Esophagus squamous epithelium (tissue), 5 donors: Measurements from ENCODE around the gene UVRAG. TPM values are rescaled to one million over a fixed set of nuclear protein-coding genes. Genes with fewer than 3 reads are reported as not detected.

ENCODE experiments used
- DNase-seq: peaks from one replicate; lab custom pipeline; 2025; lab: John Stamatoyannopoulos, UW
- H3K27ac ChIP-seq, 4 donors: fragments of 200-600 bp; sonication (generic); one replicate each; pipeline ENCODE4 v1.5.1; 2016 to 2019; ENCODE audit warnings: mild to moderate bottlenecking in 1 of 4
- H3K27me3 ChIP-seq, 4 donors: fragments of 200-600 bp; sonication (generic); 1 replicate in 3 of 4; 2 replicates in 1 of 4; pipeline versions ENCODE4 v1.5.1 to v1.6.0; 2017 to 2021; ENCODE audit warnings: antibody characterized with exemption in 1 of 4
- H3K36me3 ChIP-seq, 3 donors: fragments of 200-600 bp; sonication (generic); one replicate each; pipeline ENCODE4 v1.5.1; 2016 to 2019
- H3K4me1 ChIP-seq, 3 donors: fragments of 200-600 bp; sonication (generic); one replicate each; pipeline ENCODE4 v1.5.1; 2017 to 2019
- H3K4me3 ChIP-seq, 4 donors: fragments of 200-600 bp; sonication (generic); 1 replicate in 3 of 4; 2 replicates in 1 of 4; pipeline ENCODE4 v1.5.1; 2016 to 2019; ENCODE audit warnings: mild to moderate bottlenecking in 2 of 4, moderate library complexity in 1 of 4
- H3K9me3 ChIP-seq, 3 donors: fragments of 200-600 bp; sonication (generic); one replicate each; pipeline ENCODE4 v1.5.1; 2016 to 2019
- POLR2A ChIP-seq, 4 donors: fragments of 450-650 bp; IDR thresholded peaks; one replicate each; pipeline ENCODE4 v1.6.1; 2017; ENCODE audit warnings: antibody characterized with exemption in 4 of 4, mild to moderate bottlenecking in 4 of 4, moderate library complexity in 3 of 4
- WGBS, 2 donors: methylation state at CpG; one replicate each; pipeline ENCODE4 v1.1.5; 2018; 5-methylcytosine and 5-hydroxymethylcytosine counted together
- intact Hi-C: fragments of 100-400 bp; cut with DNase I; formaldehyde crosslinking; loops from one replicate; pipeline ENCODE4 v1.15.0; 2022
- total RNA-seq, 4 donors: library from RNA; depleted of rRNA; stranded (reverse); fragments of >200 nt; gene quantifications; one replicate each; pipeline ENCODE4 v1.1.0, GENCODE V29; 2016
- TF ChIP-seq, protein P1 (sequence below), 6 experiments: fragments of 450-650 bp in 4 of 6; fragments of 200-600 bp in 2 of 6; sonication (generic) in 2 of 6; IDR thresholded peaks; one replicate each; pipeline ENCODE4 v1.5.1; 2016 to 2019; ENCODE audit warnings: antibody characterized with exemption in 6 of 6, mild to moderate bottlenecking in 4 of 6, moderate library complexity in 4 of 6
- donor health status: DM: yes; HTN: yes; CAD: no.

UVRAG gene
- total RNA-seq, 4 donors from 2014 or later: 3.5 to 15.4 (median 8.5) TPM

DNA sequence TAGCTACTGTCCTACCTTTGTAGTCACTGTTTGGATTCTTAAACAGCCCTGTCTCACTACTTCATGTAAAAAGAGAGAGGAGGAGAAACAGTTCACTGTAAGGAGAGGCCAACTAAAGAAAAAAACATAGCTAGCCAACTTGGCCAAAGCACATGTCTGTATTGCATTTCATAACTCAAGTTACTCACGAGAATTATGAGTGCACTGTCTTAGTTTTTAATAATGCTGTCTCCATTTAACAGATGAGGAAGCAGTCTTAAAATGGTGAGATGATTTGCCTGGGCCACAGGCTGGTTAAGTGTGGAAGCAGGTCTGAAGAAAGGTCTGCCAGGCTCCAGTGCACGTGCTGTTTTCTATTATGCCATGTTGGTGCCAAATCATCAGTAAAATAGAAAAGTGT is 104.5 kb downstream of the UVRAG start:
- intact Hi-C loops: no loop called here
- 28 to 40% methylated on average over 2 of the region's 2 CpGs for WGBS, 2 donors
- TF ChIP-seq POLR2A (IDR thresholded peaks at IDR 0.05): no peak
- TF ChIP-seq, protein P1, sequence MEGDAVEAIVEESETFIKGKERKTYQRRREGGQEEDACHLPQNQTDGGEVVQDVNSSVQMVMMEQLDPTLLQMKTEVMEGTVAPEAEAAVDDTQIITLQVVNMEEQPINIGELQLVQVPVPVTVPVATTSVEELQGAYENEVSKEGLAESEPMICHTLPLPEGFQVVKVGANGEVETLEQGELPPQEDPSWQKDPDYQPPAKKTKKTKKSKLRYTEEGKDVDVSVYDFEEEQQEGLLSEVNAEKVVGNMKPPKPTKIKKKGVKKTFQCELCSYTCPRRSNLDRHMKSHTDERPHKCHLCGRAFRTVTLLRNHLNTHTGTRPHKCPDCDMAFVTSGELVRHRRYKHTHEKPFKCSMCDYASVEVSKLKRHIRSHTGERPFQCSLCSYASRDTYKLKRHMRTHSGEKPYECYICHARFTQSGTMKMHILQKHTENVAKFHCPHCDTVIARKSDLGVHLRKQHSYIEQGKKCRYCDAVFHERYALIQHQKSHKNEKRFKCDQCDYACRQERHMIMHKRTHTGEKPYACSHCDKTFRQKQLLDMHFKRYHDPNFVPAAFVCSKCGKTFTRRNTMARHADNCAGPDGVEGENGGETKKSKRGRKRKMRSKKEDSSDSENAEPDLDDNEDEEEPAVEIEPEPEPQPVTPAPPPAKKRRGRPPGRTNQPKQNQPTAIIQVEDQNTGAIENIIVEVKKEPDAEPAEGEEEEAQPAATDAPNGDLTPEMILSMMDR (IDR thresholded peaks at IDR 0.05): no peak
- H3K27me3 ChIP-seq: no peaks in the 10 kb centered on the region
- H3K4me1 ChIP-seq: peaks cover 0 to 16% (median 0%) of the 10 kb centered on the region in 3 donors
- peak overlapping the region in 2 of 4 donors; percentile 7 to 36 for H3K27ac ChIP-seq
- no peaks in the 10 kb centered on the region for H3K36me3 ChIP-seq
- H3K9me3 ChIP-seq: no peaks in the 10 kb centered on the region
- H3K4me3 ChIP-seq: no peak overlapping the region
- no peak for DNase-seq

DNA sequence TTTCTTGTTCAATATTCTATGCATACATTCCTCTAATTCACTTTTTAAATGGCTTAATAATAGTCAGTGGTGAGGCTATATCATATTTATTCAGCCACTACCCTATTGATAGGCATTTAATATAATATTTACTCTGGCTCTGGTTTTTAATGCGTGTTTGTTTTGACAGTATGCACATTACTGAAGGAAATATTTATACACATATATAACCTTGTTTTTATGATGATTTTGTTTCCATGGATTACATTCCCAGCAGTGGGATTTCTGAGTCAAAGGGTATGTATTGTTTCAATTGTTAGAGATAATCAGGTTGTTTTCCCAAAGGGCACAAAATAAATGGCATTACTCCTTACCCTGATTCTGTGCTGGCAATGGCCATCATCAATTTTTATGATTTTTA is 105.8 kb downstream of the UVRAG start:
- intact Hi-C loops: no loop called here
- no peaks in the 10 kb centered on the region for H3K36me3 ChIP-seq
- no peaks in the 10 kb centered on the region for H3K9me3 ChIP-seq
- no peak overlapping the region for H3K27ac ChIP-seq
- H3K27me3 ChIP-seq: no peaks in the 10 kb centered on the region
- no peak overlapping the region for H3K4me3 ChIP-seq
- peaks cover 0 to 28% (median 3%) of the 10 kb centered on the region in 3 donors for H3K4me1 ChIP-seq
- 75 to 90% methylated on average over 1 of the region's 1 CpG for WGBS, 2 donors
- TF ChIP-seq, protein P1 (IDR thresholded peaks at IDR 0.05): no peak
- TF ChIP-seq POLR2A (IDR thresholded peaks at IDR 0.05): no peak
- DNase-seq: no peak

DNA sequence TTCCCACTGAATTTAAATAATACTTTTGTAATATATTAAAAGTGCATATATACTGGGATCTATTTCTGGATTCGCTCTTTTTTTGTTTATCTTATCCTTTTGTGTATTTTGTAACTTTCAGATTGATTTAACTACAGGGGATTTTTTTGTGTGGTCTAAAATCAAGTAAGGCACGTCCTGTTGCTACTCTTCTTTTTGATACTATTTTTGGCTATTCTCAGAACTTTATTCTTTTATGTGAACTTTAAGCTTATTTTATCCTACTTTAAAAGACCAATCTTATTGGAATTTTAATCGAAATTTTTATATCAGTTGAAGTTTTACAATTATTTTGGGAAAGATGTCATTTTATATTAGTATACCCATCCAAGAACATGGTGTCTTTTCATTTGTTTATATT is 106.8 kb downstream of the UVRAG start:
- Histone ChIP-seq H3K9me3 (no peaks in the 10 kb centered on the region), H3K4me3 (no peak overlapping the region), H3K36me3 (no peaks in the 10 kb centered on the region), H3K27me3 (no peaks in the 10 kb centered on the region), H3K27ac (no peak overlapping the region), H3K4me1 (peaks cover 0 to 28% (median 3%) of the 10 kb centered on the region in 3 donors)
- DNase-seq: no peak
- intact Hi-C loops: no loop called here
- TF ChIP-seq, protein P1 (IDR thresholded peaks at IDR 0.05): no peak
- TF ChIP-seq POLR2A (IDR thresholded peaks at IDR 0.05): no peak
- 60 to 78% methylated on average over 3 of the region's 3 CpGs for WGBS, 2 donors

DNA sequence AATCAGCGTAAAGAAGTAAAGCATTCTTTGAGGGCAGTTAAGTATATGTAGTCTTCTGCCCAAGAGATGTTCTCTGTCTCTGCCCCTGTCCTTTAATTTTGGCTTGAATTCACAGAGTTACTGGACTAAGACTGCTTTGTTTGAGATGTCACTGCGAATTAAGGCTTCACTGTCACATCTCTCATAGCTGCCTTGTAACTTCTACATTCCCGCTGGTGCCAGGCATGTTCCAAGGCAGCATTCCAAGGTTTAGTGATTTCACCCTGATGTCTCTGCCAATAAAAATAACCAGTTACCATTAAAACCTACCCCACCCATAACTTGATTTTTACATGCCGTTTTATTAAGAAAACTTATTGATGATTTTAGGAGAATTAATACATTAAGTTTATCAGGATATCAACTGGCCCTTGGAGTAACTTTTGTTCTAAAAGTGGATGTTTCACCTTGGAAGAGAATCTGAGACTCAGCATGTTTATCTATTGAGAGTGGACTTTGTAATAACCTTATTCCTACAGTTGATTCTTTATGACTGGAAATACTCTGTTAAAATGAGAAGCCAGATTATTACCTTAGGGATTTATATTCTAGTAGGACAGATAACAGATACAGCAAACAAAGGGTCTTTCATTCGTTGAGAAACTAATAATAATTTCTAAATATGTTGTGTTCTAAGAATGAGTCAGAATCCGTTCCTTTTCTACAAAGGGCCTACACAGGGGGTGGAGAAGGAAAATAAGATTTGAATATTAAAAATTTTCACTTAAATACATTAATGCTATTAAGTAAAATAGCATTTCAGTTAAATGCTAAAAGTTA is 110.2 kb downstream of the UVRAG start:
- 36 to 41% methylated on average over 6 of the region's 6 CpGs for WGBS, 2 donors
- TF ChIP-seq, protein P1 (IDR thresholded peaks at IDR 0.05): no peak
- TF ChIP-seq POLR2A (IDR thresholded peaks at IDR 0.05): no peak
- Histone ChIP-seq H3K4me3 (no peak overlapping the region), H3K4me1 (peaks cover 0 to 16% (median 3%) of the 10 kb centered on the region in 3 donors), H3K36me3 (no peaks in the 10 kb centered on the region), H3K27ac (no peak overlapping the region), H3K27me3 (no peaks in the 10 kb centered on the region), H3K9me3 (no peaks in the 10 kb centered on the region)
- no peak for DNase-seq
- intact Hi-C loops: no loop called here

DNA sequence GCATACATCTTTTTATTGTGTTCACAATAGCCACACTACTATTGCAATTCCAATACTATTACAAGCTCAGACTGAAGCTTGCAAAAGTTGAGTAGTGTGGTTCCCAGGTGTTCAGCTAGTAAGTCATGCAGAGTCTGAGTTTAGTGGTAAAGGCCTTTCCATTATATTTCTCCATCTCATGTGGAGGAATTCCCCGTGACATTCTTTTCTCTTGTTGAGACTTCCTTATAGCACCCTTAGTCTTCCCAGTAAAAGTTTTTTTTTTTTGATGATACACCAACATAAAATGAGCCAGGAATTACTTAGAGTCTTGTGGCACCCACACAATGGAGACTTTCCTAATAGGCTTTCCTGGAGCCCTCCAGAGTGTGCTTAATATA is 110.8 kb downstream of the UVRAG start:
- Histone ChIP-seq H3K9me3 (no peaks in the 10 kb centered on the region), H3K36me3 (no peaks in the 10 kb centered on the region), H3K4me3 (no peak overlapping the region), H3K27me3 (no peaks in the 10 kb centered on the region), H3K4me1 (peaks cover 0 to 16% (median 3%) of the 10 kb centered on the region in 3 donors), H3K27ac (no peak overlapping the region)
- 85 to 86% methylated on average over 1 of the region's 1 CpG for WGBS, 2 donors
- intact Hi-C loops: no loop called here
- no peak for DNase-seq
- TF ChIP-seq POLR2A (IDR thresholded peaks at IDR 0.05): no peak
- TF ChIP-seq, protein P1 (IDR thresholded peaks at IDR 0.05): no peak
